Left ventricle myocardium inferior (tissue), 1 donor: ENCODE data around the gene ANKMY1. TPM values are rescaled to one million over a fixed set of nuclear protein-coding genes. Genes with fewer than 3 reads are reported as not detected.

ENCODE experiments used
- DNase-seq: peaks from one replicate; pipeline ENCODE4 v3.0.0-alpha.2; 2020
- H3K27ac ChIP-seq: fragments of 200-600 bp; replicated peaks from 2 replicates; pipeline ENCODE4 v1.8.0; 2021
- H3K27me3 ChIP-seq: fragments of 200-600 bp; 2 replicates; pipeline ENCODE4 v1.8.0; 2021; ENCODE audit warnings: low read depth
- H3K36me3 ChIP-seq: fragments of 200-600 bp; 2 replicates; pipeline ENCODE4 v1.8.0; 2021
- H3K4me1 ChIP-seq: fragments of 200-600 bp; 2 replicates; pipeline ENCODE4 v1.8.0; 2021
- H3K4me3 ChIP-seq: fragments of 200-600 bp; 2 replicates; pipeline ENCODE4 v1.8.0; 2021; ENCODE audit warnings: mild to moderate bottlenecking, moderate library complexity
- H3K9me3 ChIP-seq: fragments of 200-600 bp; replicated peaks from 2 replicates; pipeline ENCODE4 v1.8.0; 2021
- intact Hi-C: fragments of 100-400 bp; cut with micrococcal nuclease; formaldehyde crosslinking; loops from one replicate; pipeline ENCODE4 v1.11.0; 2022
- total RNA-seq: library from RNA; stranded (reverse); fragmentation: NEBNext Ultra II Directional; extraction: Animal tissue kit (Norgen Biotek cat#: 25700); gene quantifications from one replicate; pipeline ENCODE4 v1.2.1, GENCODE V29; 2021
- TF ChIP-seq, protein P1 (sequence below): fragments of 200-600 bp; IDR thresholded peaks from 2 replicates; pipeline ENCODE4 v1.8.0; 2021; ENCODE audit warnings: antibody characterized with exemption, mild to moderate bottlenecking, borderline replicate concordance
- donor health status: DM: no; HTN: yes; CAD: no; lungs with severe emphysema.

The ANKMY1 gene
- total RNA-seq, 1 donor from 2014 or later = 4.0 TPM

DNA sequence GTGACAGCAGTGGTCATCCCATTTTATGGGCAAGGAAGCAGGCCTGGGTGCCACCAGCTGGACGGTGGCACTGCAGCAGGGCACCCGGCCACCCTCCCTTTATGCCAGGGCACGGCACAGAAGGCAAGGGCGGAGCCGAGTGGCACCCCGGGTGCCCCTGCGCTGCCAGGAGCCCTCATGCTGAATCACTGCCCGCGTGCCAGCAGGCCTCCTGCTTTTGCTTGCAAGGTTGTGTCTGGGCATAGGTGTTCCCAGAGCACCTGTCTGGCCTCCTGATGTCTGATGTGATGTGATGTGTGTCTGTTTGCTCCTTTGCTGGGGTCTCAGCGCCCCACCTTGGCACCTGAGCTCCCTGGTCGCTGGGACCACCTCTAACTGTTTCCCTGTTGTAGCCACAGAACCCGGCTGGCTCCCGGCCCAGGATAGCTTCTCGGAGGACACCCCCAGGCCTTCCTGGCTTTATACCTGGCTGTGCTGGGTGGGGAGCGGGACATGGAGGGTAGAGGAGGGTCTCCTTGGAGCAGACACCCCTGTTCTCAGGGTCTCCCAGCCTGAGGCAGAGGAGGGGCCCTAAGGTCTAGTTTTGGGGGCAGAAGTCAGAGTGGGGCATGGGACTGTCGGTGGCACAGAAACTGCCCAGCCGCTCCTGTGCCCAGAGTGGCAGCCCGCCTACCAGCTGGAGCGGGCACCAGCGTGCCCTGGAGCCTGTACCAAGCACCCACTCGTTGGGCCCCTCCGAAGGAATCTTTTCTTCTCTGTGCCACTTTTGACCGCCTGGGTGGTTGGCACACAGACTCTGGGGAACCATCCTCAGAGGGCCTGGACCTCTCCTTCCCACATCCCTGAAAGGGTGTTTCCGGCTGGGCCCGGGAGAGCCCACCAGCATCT lies 118.7 kb downstream of the ANKMY1 start:
- Histone ChIP-seq H3K4me1 (peaks cover 81% of the 10 kb centered on the region), H3K27ac (peak overlapping the region; percentile 95)
- peak; percentile 49 for DNase-seq

GRCh38 chr2:240437861-240438809 lies 119.7 kb downstream of the ANKMY1 start:
- Histone ChIP-seq H3K27ac (peak overlapping the region; percentile 95), H3K4me1 (peaks cover 71% of the 10 kb centered on the region), H3K27me3 (peaks cover 47% of the 10 kb centered on the region), H3K4me3 (peak overlapping the region; percentile 87), H3K36me3 (no peaks in the 10 kb centered on the region), H3K9me3 (no peaks in the 10 kb centered on the region)
- peak; percentile 64 for DNase-seq
- intact Hi-C loops = loop anchor here (5.0 kb wide), 1 partner anchor 196 kb away; no protein-coding TSS in a partner anchor
- TF ChIP-seq, protein P1, sequence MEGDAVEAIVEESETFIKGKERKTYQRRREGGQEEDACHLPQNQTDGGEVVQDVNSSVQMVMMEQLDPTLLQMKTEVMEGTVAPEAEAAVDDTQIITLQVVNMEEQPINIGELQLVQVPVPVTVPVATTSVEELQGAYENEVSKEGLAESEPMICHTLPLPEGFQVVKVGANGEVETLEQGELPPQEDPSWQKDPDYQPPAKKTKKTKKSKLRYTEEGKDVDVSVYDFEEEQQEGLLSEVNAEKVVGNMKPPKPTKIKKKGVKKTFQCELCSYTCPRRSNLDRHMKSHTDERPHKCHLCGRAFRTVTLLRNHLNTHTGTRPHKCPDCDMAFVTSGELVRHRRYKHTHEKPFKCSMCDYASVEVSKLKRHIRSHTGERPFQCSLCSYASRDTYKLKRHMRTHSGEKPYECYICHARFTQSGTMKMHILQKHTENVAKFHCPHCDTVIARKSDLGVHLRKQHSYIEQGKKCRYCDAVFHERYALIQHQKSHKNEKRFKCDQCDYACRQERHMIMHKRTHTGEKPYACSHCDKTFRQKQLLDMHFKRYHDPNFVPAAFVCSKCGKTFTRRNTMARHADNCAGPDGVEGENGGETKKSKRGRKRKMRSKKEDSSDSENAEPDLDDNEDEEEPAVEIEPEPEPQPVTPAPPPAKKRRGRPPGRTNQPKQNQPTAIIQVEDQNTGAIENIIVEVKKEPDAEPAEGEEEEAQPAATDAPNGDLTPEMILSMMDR = peak; percentile 96

More for the DNA sequence above, 118.7 kb downstream of the ANKMY1 start:
- intact Hi-C loops = loop anchor here (5.0 kb wide), 1 partner anchor 197 kb away; no protein-coding TSS in a partner anchor
- Histone ChIP-seq H3K36me3 (no peaks in the 10 kb centered on the region), H3K4me3 (peak overlapping the region; percentile 87), H3K27me3 (peaks cover 47% of the 10 kb centered on the region), H3K9me3 (no peaks in the 10 kb centered on the region)
- TF ChIP-seq, protein P1 = no peak

GRCh38 chr2:240437551-240437860 lies 120.3 kb downstream of the ANKMY1 start:
- peaks cover 54% of the 10 kb centered on the region for H3K27me3 ChIP-seq
- no peak for DNase-seq
- no peaks in the 10 kb centered on the region for H3K9me3 ChIP-seq
- no peaks in the 10 kb centered on the region for H3K36me3 ChIP-seq
- intact Hi-C loops = loop anchor here (5.0 kb wide), 1 partner anchor 195 kb away; no protein-coding TSS in a partner anchor
- TF ChIP-seq, protein P1 = no peak
- H3K4me1 ChIP-seq = peaks cover 65% of the 10 kb centered on the region
- H3K4me3 ChIP-seq = peak overlapping the region; percentile 87
- H3K27ac ChIP-seq = peak overlapping the region; percentile 95

DNA sequence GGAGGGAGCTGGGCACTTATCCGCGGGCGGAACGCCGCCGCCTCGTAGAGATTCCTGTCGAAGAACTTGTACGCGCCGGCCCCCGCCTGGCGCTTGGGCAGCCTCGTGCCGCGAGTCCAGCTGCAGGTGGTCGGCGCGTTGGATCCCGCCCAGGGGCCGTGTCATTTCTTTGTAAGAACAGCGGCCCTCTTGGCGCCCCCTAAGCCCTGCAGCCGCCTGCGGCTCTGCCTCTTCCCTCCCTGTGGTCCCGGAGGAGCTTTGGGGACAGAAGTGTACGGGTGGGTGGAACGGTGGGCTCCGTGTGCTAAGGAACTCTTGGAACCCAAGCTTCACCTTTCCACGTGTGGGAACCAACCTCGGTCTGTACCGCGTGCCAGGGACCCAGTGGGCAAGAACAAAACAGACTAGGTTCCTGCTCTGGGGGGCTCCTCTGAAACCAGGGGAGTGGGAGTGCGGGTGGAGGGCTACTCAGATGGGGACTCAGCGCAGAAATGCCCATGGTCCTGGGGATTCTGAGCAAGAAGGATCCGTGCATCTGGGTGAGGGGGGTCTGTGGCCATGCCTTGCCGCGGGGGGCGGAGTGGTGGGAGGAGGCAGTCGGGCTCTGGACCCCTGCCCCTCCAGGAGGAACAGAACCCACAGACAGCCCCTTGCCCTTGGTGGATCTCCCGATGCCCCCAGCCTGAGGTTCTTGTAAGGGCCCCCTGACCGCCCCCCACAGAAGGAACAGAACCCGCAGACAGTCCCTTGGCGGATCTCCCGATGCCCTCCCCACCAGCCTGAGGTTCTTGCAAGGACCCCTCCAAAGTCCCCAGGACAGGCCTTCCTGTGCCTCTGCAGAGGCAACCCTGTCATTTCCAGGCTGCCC lies 120.9 kb downstream of the ANKMY1 start:
- no peaks in the 10 kb centered on the region for H3K9me3 ChIP-seq
- H3K4me1 ChIP-seq = peaks cover 59% of the 10 kb centered on the region
- TF ChIP-seq, protein P1 = no peak
- DNase-seq = peak; percentile 22
- H3K27me3 ChIP-seq = peaks cover 54% of the 10 kb centered on the region
- H3K36me3 ChIP-seq = no peaks in the 10 kb centered on the region
- peak overlapping the region; percentile 87 for H3K4me3 ChIP-seq
- peak overlapping the region; percentile 95 for H3K27ac ChIP-seq
- intact Hi-C loops = loop anchor here (5.0 kb wide), 1 partner anchor 195 kb away; no protein-coding TSS in a partner anchor
